GM12878 (cell line): Measurements from ENCODE around the gene B4GALT7. TPM values are rescaled to one million over a fixed set of nuclear protein-coding genes. Genes with fewer than 3 reads are reported as not detected.

Experiments used
- ATAC-seq: fragments of 200-7000 bp; cut with Tn5 transposase; 3 replicates; pipeline ENCODE4 v1.9.1; 2020; ENCODE audit warnings: mild to moderate bottlenecking, moderate library complexity
- BruUV-seq: library from RNA; stranded (reverse); fragments of 400-500 nt; replicated peaks from 2 replicates; lab custom pipeline; 2021; lab: Mats Ljungman, UMichigan
- CTCF ChIA-PET: fragments of 300-600 bp; sonication (Branson Sonifier 250); formaldehyde crosslinking; extraction: SDS; loops from one replicate; lab custom pipeline; 2021; ENCODE audit warnings: inconsistent platforms; lab: Yijun Ruan, JAX
- POLR2A ChIA-PET: fragments of 350-600 bp; formaldehyde crosslinking; extraction: SDS; loops from one replicate; lab custom pipeline; 2021; ENCODE audit warnings: inconsistent platforms; lab: Charles Lee
- RAD21 ChIA-PET: fragments of 300-600 bp; sonication (Branson Sonifier 250); formaldehyde crosslinking; loops from one replicate; lab custom pipeline; 2023; ENCODE audit warnings: antibody characterized with exemption; ENCODE audit not compliant: unreplicated experiment; lab: Charles Lee
- SMC1A ChIA-PET: fragments of 300-600 bp; sonication (Branson Sonifier 250); formaldehyde crosslinking; loops from one replicate; lab custom pipeline; 2023; ENCODE audit not compliant: unreplicated experiment, uncharacterized antibody; lab: Charles Lee
- DNase-seq: peaks from one replicate; pipeline ENCODE4 v3.0.0-alpha.2; 2011; ENCODE audit warnings: low read depth, low spot score
- FAIRE-seq: peaks from 3 replicates; lab custom pipeline; 2011; peaks lifted over from hg19 to GRCh38; lab: Jason Lieb, UNC
- H2AFZ ChIP-seq: 2 replicates; pipeline ENCODE4 v1.6.0; 2011; ENCODE audit warnings: low read depth, low read length, control low read depth; ENCODE audit not compliant: control insufficient read depth
- H3K27ac ChIP-seq: 2 replicates; pipeline ENCODE4 v1.5.1; 2011; ENCODE audit warnings: control low read depth; ENCODE audit not compliant: control insufficient read depth, insufficient read depth
- H3K27me3 ChIP-seq, 2 experiments: replicated peaks in 1 of 2; 2 replicates each; pipeline versions ENCODE4 v1.6.0 to v1.6.1; 2011; ENCODE audit warnings: low read length in 1 of 2; ENCODE audit not compliant: control insufficient read depth in 2 of 2, insufficient read depth in 2 of 2
- H3K36me3 ChIP-seq, 2 experiments: 2 replicates each; pipeline ENCODE4 v1.5.1; 2011; ENCODE audit warnings: low read length in 1 of 2; ENCODE audit not compliant: control insufficient read depth in 2 of 2, insufficient read depth in 2 of 2
- H3K4me1 ChIP-seq: 2 replicates; pipeline ENCODE4 v1.6.1; 2011; ENCODE audit warnings: mild to moderate bottlenecking, low read length, moderate library complexity, mixed read lengths; ENCODE audit not compliant: control insufficient read depth, insufficient read depth
- H3K4me2 ChIP-seq: 2 replicates; pipeline ENCODE4 v1.6.0; 2011; ENCODE audit warnings: control low read depth; ENCODE audit not compliant: control insufficient read depth, insufficient read depth
- H3K4me3 ChIP-seq: fragments of 200-600 bp; sonication (generic); 2 replicates; pipeline ENCODE4 v1.5.1; 2016
- H3K79me2 ChIP-seq: 2 replicates; pipeline ENCODE4 v1.6.0; 2011; ENCODE audit warnings: low read length; ENCODE audit not compliant: control insufficient read depth, insufficient read depth
- H3K9ac ChIP-seq: 2 replicates; pipeline ENCODE4 v1.8.0; 2011; ENCODE audit warnings: low read length, control low read depth, mixed read lengths; ENCODE audit not compliant: control insufficient read depth, insufficient read depth
- H3K9me3 ChIP-seq: replicated peaks from 3 replicates; pipeline ENCODE4 v1.5.1; 2011; ENCODE audit warnings: mild to moderate bottlenecking, low read length; ENCODE audit not compliant: control insufficient read depth, insufficient read depth
- H4K20me1 ChIP-seq: 2 replicates; pipeline ENCODE4 v1.6.0; 2011; ENCODE audit not compliant: control insufficient read depth, insufficient read depth
- ASH2L ChIP-seq: fragments of 300-600, 200-600 bp; sonication (generic); IDR thresholded peaks from 2 replicates; pipeline ENCODE4 v1.6.1; 2017; ENCODE audit warnings: low read depth, mild to moderate bottlenecking, borderline replicate concordance
- BACH1 ChIP-seq: fragments of 450-650 bp; IDR thresholded peaks from 2 replicates; pipeline ENCODE4 v1.6.1; 2017; ENCODE audit warnings: mild to moderate bottlenecking, borderline replicate concordance
- CEBPB ChIP-seq, 2 experiments: fragments of 150-350 bp in 1 of 2; IDR thresholded peaks; 2 replicates each; pipeline ENCODE4 v1.6.1; 2012 to 2014; ENCODE audit warnings: low read depth in 2 of 2, low read length in 2 of 2, borderline replicate concordance in 1 of 2, inconsistent platforms in 1 of 2
- EED ChIP-seq: sonication (generic); IDR thresholded peaks from 2 replicates; pipeline ENCODE4 v1.6.1; 2016; ENCODE audit warnings: antibody characterized with exemption, low read depth
- EZH2 ChIP-seq: IDR thresholded peaks from 2 replicates; pipeline ENCODE4 v1.6.1; 2012; ENCODE audit warnings: low read depth, mild to moderate bottlenecking, control low read depth, inconsistent platforms, low read length, borderline replicate concordance; ENCODE audit not compliant: control insufficient read depth
- KLF5 ChIP-seq: fragments of 450-650 bp; IDR thresholded peaks from 2 replicates; pipeline ENCODE4 v1.6.1; 2014; ENCODE audit warnings: mild to moderate bottlenecking; ENCODE audit not compliant: partially characterized antibody
- MEF2B ChIP-seq: fragments of 450-650 bp; IDR thresholded peaks from 2 replicates; pipeline ENCODE4 v1.6.1; 2018; ENCODE audit warnings: mild to moderate bottlenecking, moderate library complexity; ENCODE audit not compliant: partially characterized antibody, poor library complexity, severe bottlenecking
- MTA3 ChIP-seq: IDR thresholded peaks from 2 replicates; pipeline ENCODE4 v1.6.1; 2012; ENCODE audit warnings: low read length, inconsistent platforms, borderline replicate concordance
- NR2C1 ChIP-seq: fragments of 450-650 bp; IDR thresholded peaks from 2 replicates; pipeline ENCODE4 v1.6.1; 2017; ENCODE audit warnings: antibody characterized with exemption, mild to moderate bottlenecking, moderate library complexity
- PML ChIP-seq: IDR thresholded peaks from 2 replicates; pipeline ENCODE4 v1.6.1; 2012; ENCODE audit warnings: low read length, inconsistent platforms
- RAD51 ChIP-seq: fragments of 450-650 bp; IDR thresholded peaks from 2 replicates; pipeline ENCODE4 v1.6.1; 2016; ENCODE audit warnings: moderate library complexity, mild to moderate bottlenecking, inconsistent platforms
- SP1 ChIP-seq: IDR thresholded peaks from one replicate; pipeline ENCODE4 v1.6.1; 2011; ENCODE audit warnings: low read depth, low read length
- TAF1 ChIP-seq: IDR thresholded peaks from 2 replicates; pipeline ENCODE4 v1.6.1; 2011; ENCODE audit warnings: mild to moderate bottlenecking, low read depth, low read length, borderline replicate concordance
- ZNF24 ChIP-seq: fragments of 450-650 bp; IDR thresholded peaks from 2 replicates; pipeline ENCODE4 v1.6.1; 2017; ENCODE audit warnings: antibody characterized with exemption, mild to moderate bottlenecking
- WGBS: methylation state at CpG from one replicate; pipeline ENCODE4 v1.1.6; 2016; ENCODE audit warnings: low lambda C conversion rate; ENCODE audit not compliant: insufficient replicate concordance, insufficient coverage; ENCODE audit errors: missing lambda C conversion rate; 5-methylcytosine and 5-hydroxymethylcytosine counted together
- in situ Hi-C: fragments of 300-500 bp; cut with MboI; formaldehyde crosslinking; loops from 9 replicates; pipeline ENCODE4 v1.14.3; 2018; ENCODE audit warnings: mixed read lengths
- intact Hi-C: fragments of 100-400 bp; cut with micrococcal nuclease; formaldehyde crosslinking; loops from one replicate; pipeline ENCODE4 v1.14.2; 2022; ENCODE audit not compliant: unreplicated experiment
- polyA plus RNA-seq, 11 experiments: library from polyadenylated mRNA; depleted of rRNA in 4 of 11; unstranded in 6 of 11; stranded (reverse) in 5 of 11; fragments of >200 nt; fragmentation: Nextera tagmentation in 4 of 11; fragmentation: Illumina TruSeq in 1 of 11; extraction: Ambion mirVana in 4 of 11; extraction: Trizol in 1 of 11; gene quantifications; 1 replicate in 1 of 11; 2 replicates in 10 of 11; pipeline versions ENCODE4 v1.2.1 to v1.2.3, GENCODE V29; 2011 to 2016; ENCODE audit warnings: inconsistent platforms in 2 of 11, missing spikeins in 2 of 11, low read depth in 1 of 11
- total RNA-seq, 4 experiments: library from RNA; depleted of rRNA in 3 of 4; stranded (reverse); fragments of >200 nt in 3 of 4; fragmentation: Illumina TruSeq in 1 of 4; extraction: Trizol in 1 of 4; gene quantifications; 2 replicates each; pipeline versions ENCODE4 v1.2.1 to v1.2.3, GENCODE V29; 2013 to 2021
- TF ChIP-seq, protein P1 (sequence below): fragments of 450-650 bp; IDR thresholded peaks from 2 replicates; pipeline ENCODE4 v1.6.1; 2016; ENCODE audit warnings: mild to moderate bottlenecking
- TF ChIP-seq, protein P2 (sequence below): IDR thresholded peaks from 2 replicates; pipeline ENCODE4 v1.6.1; 2012; ENCODE audit warnings: low read depth, low read length, improper control_type of control experiment
- TF ChIP-seq, protein P3 (sequence below): IDR thresholded peaks from 2 replicates; pipeline ENCODE4 v1.6.1; 2011; ENCODE audit warnings: low read depth, mild to moderate bottlenecking, low read length, moderate library complexity, borderline replicate concordance; ENCODE audit errors: extremely low read depth

The B4GALT7 gene
- total and polyA plus RNA-seq, 10 of the 15 experiments (the other 5 are each of a cell fraction or from before 2014, with no cell fraction given): 0.34 to 27.3 (median 16.4) TPM

DNA sequence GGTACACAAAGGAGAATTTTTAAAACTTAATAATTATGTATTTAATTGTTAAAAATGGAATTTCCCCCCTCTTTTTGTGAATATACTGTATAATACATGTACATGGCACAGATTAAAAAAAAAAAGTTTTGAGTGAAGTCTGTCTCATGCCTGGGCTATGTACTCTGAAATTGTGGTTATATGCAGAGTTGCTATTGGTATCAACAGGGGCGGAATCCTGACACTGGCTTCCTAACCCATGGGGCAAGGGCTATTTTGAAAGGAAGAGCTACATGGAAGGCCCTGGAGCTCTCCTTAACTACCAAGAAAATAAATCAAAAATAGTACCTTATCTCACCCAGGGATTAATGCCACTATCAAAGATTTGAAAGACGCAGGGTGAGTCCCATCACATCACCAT is 44.7 kb upstream of the B4GALT7 start:
- in situ Hi-C loops (no loop called here), intact Hi-C loops (no loop called here)
- RAD21 ChIA-PET: no interaction called here
- SMC1A ChIA-PET: no interaction called here
- no peak for TF ChIP-seq NR2C1
- no peak for TF ChIP-seq KLF5
- TF ChIP-seq EED: no peak
- TF ChIP-seq EZH2: no peak
- no peak for TF ChIP-seq ASH2L
- TF ChIP-seq MEF2B: no peak
- no peak for TF ChIP-seq SP1
- no peak for TF ChIP-seq CEBPB (IDR thresholded peaks at IDR 0.05; ENCODE audit: borderline replicate concordance in 1 of 2, low read depth in 2 of 2, low read length in 2 of 2)
- POLR2A ChIA-PET: interaction anchor here (1.0 kb wide), 1 partner anchor 18 kb away, joined by 3 read pairs; no protein-coding TSS in a partner anchor
- Histone ChIP-seq H3K4me1 (peaks cover 8% of the 10 kb centered on the region), H3K9me3 (no peaks in the 10 kb centered on the region), H3K79me2 (peaks cover 20% of the 10 kb centered on the region), H3K36me3 (0 out of 4 replicates have a peak, but pooled peaks cover 0 to 3% of the 10 kb centered on the region in 2 experiments), H3K4me2 (peak overlapping the region; percentile 81; the same call in 1 of the 2 replicates), H3K27ac (no peak overlapping the region), H3K4me3 (no peak overlapping the region), H3K9ac (no peak overlapping the region), H2AFZ (peak overlapping the region; percentile 96; the same call in 1 of the 2 replicates), H4K20me1 (no peaks in the 10 kb centered on the region; the same call in 1 of the 2 replicates), H3K27me3 (no peaks in the 10 kb centered on the region)
- WGBS: 100% methylated on average over 2 of the region's 2 CpGs
- BruUV-seq: no TSS peak
- no peak for DNase-seq
- CTCF ChIA-PET: no interaction called here
- FAIRE-seq: no peak
- no peak for ATAC-seq

DNA sequence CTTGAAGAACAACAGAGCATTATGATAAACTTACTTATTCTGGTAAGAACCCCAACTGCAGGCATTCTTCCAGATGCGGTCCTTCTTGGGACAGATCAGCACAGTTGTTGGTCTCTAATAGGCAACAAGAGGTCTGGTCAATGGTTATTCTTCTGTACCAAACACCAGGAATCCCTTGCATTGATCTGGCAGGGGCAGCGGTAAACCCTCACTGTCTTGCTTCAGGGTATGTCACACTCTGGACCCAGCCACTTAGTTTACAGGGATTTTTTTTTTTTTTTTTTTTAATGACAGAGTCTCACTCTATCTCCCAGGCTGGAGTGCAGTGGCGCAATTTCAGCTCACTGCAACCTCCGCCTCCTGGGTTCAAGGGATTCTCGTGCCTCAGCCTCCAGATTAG is 44.3 kb upstream of the B4GALT7 start:
- ChIA-PET SMC1A (no interaction called here), POLR2A (interaction anchor here (0.7 to 1.0 kb wide), 2 partner anchors 19 to 59 kb away, joined by 3 to 4 read pairs; no protein-coding TSS in a partner anchor), RAD21 (no interaction called here), CTCF (no interaction called here)
- H3K9me3 ChIP-seq: no peaks in the 10 kb centered on the region
- no peak overlapping the region for H3K4me3 ChIP-seq
- in situ Hi-C loops (no loop called here), intact Hi-C loops (no loop called here)
- H3K27me3 ChIP-seq: no peaks in the 10 kb centered on the region
- DNase-seq: no peak
- peaks cover 8% of the 10 kb centered on the region for H3K4me1 ChIP-seq
- no peak overlapping the region for H3K9ac ChIP-seq
- H3K79me2 ChIP-seq: peaks cover 20% of the 10 kb centered on the region
- H3K27ac ChIP-seq: no peak overlapping the region
- WGBS: 80% methylated on average over 5 of the region's 5 CpGs
- no TSS peak for BruUV-seq
- no peak for FAIRE-seq
- H4K20me1 ChIP-seq: no peaks in the 10 kb centered on the region; the same call in 1 of the 2 replicates
- no peak overlapping the region for H3K4me2 ChIP-seq
- no peaks in the 10 kb centered on the region for H3K36me3 ChIP-seq
- H2AFZ ChIP-seq: no peak overlapping the region
- no peak for ATAC-seq
- TF ChIP-seq TAF1 (no peak), PML (no peak), BACH1 (no peak), ZNF24 (no peak), RAD51 (no peak), MTA3 (no peak)
- TF ChIP-seq, protein P1, sequence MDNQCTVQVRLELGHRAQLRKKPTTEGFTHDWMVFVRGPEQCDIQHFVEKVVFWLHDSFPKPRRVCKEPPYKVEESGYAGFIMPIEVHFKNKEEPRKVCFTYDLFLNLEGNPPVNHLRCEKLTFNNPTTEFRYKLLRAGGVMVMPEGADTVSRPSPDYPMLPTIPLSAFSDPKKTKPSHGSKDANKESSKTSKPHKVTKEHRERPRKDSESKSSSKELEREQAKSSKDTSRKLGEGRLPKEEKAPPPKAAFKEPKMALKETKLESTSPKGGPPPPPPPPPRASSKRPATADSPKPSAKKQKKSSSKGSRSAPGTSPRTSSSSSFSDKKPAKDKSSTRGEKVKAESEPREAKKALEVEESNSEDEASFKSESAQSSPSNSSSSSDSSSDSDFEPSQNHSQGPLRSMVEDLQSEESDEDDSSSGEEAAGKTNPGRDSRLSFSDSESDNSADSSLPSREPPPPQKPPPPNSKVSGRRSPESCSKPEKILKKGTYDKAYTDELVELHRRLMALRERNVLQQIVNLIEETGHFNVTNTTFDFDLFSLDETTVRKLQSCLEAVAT: no peak
- TF ChIP-seq, protein P2, sequence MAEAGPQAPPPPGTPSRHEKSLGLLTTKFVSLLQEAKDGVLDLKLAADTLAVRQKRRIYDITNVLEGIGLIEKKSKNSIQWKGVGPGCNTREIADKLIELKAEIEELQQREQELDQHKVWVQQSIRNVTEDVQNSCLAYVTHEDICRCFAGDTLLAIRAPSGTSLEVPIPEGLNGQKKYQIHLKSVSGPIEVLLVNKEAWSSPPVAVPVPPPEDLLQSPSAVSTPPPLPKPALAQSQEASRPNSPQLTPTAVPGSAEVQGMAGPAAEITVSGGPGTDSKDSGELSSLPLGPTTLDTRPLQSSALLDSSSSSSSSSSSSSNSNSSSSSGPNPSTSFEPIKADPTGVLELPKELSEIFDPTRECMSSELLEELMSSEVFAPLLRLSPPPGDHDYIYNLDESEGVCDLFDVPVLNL: no peak
- TF ChIP-seq, protein P3, sequence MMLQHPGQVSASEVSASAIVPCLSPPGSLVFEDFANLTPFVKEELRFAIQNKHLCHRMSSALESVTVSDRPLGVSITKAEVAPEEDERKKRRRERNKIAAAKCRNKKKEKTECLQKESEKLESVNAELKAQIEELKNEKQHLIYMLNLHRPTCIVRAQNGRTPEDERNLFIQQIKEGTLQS: no peak
